Vagina (tissue), 2 donors: ENCODE data around the gene KIRREL3.

Source experiments
- CTCF ChIP-seq, 3 experiments: fragments of 450-650 bp in 2 of 3; fragments of 200-600 bp in 1 of 3; sonication (generic) in 1 of 3; IDR thresholded peaks; one replicate each; pipeline ENCODE4 v1.5.1; 2017 to 2019; ENCODE audit warnings: antibody characterized with exemption in 3 of 3, mild to moderate bottlenecking in 2 of 3, moderate library complexity in 2 of 3
- POLR2A ChIP-seq, 2 donors: fragments of 450-650 bp; IDR thresholded peaks; one replicate each; pipeline ENCODE4 v1.6.1; 2017; ENCODE audit warnings: antibody characterized with exemption in 2 of 2, mild to moderate bottlenecking in 2 of 2, moderate library complexity in 2 of 2
- POLR2AphosphoS5 ChIP-seq, 2 donors: sonication (generic); formaldehyde crosslinking; IDR thresholded peaks; one replicate each; pipeline ENCODE4 v1.9.0; 2017; ENCODE audit warnings: antibody characterized with exemption in 2 of 2, mild to moderate bottlenecking in 2 of 2, low read depth in 1 of 2; ENCODE audit not compliant: insufficient read depth in 1 of 2

GRCh38 chr11:126480015-126480409, 520.6 kb downstream of the KIRREL3 start:
- TF ChIP-seq CTCF (IDR thresholded peaks at IDR 0.05) = no peak
- TF ChIP-seq POLR2AphosphoS5 (IDR thresholded peaks at IDR 0.05; ENCODE audit: insufficient read depth in 1 of 2, low read depth in 1 of 2) = no peak
- TF ChIP-seq POLR2A (IDR thresholded peaks at IDR 0.05) = no peak
